HUES48 (cell line): ENCODE data around the gene UNC93A.

Source experiments
- H3K27ac ChIP-seq: one replicate; pipeline ENCODE4 v1.7.0; 2013; ENCODE audit warnings: low read depth, low read length, inconsistent platforms
- H3K27me3 ChIP-seq: 2 replicates; pipeline ENCODE4 v1.6.1; 2013; ENCODE audit warnings: mild to moderate bottlenecking, low read length; ENCODE audit not compliant: control insufficient read depth, insufficient read depth
- H3K36me3 ChIP-seq: 2 replicates; pipeline ENCODE4 v1.6.1; 2013; ENCODE audit warnings: low read length; ENCODE audit not compliant: control insufficient read depth, insufficient read depth
- H3K4me1 ChIP-seq: 2 replicates; pipeline ENCODE4 v1.6.1; 2013; ENCODE audit warnings: mild to moderate bottlenecking, low read length; ENCODE audit not compliant: control insufficient read depth, insufficient read depth
- H3K4me3 ChIP-seq: 2 replicates; pipeline ENCODE4 v1.5.1; 2013; ENCODE audit warnings: mild to moderate bottlenecking, low read depth, low read length
- H3K9ac ChIP-seq: 2 replicates; pipeline ENCODE4 v1.6.1; 2013; ENCODE audit warnings: mild to moderate bottlenecking, low read depth, low read length, moderate library complexity
- H3K9me3 ChIP-seq: 2 replicates; pipeline ENCODE4 v1.6.1; 2013; ENCODE audit warnings: low read length; ENCODE audit not compliant: control insufficient read depth, insufficient read depth

UNC93A gene

GRCh38 chr6:167295495-167296292, 4.6 kb downstream of the UNC93A start:
- Histone ChIP-seq H3K4me1 (peaks cover 8% of the 10 kb centered on the region), H3K4me3 (no peak overlapping the region), H3K27ac (no peak overlapping the region), H3K27me3 (no peaks in the 10 kb centered on the region), H3K9ac (no peak overlapping the region), H3K36me3 (no peaks in the 10 kb centered on the region), H3K9me3 (no peaks in the 10 kb centered on the region)

GRCh38 chr6:167296293-167296690, 5.2 kb downstream of the UNC93A start:
- H3K27me3 ChIP-seq: no peaks in the 10 kb centered on the region
- H3K36me3 ChIP-seq: no peaks in the 10 kb centered on the region
- H3K4me1 ChIP-seq: peaks cover 14% of the 10 kb centered on the region
- H3K9me3 ChIP-seq: no peaks in the 10 kb centered on the region
- H3K4me3 ChIP-seq: no peak overlapping the region
- no peak overlapping the region for H3K27ac ChIP-seq
- H3K9ac ChIP-seq: no peak overlapping the region

- H3K27me3 ChIP-seq: no peaks in the 10 kb centered on the region
- H3K27ac ChIP-seq: no peak overlapping the region
- no peaks in the 10 kb centered on the region for H3K36me3 ChIP-seq
- no peak overlapping the region for H3K9ac ChIP-seq
- no peaks in the 10 kb centered on the region for H3K9me3 ChIP-seq
- H3K4me1 ChIP-seq: peaks cover 19% of the 10 kb centered on the region
- H3K4me3 ChIP-seq: no peak overlapping the region
Measured at GRCh38 chr6:167296902-167297301, 5.8 kb downstream of the UNC93A start.

- Histone ChIP-seq H3K4me1 (peaks cover 11% of the 10 kb centered on the region), H3K36me3 (no peaks in the 10 kb centered on the region), H3K27ac (no peak overlapping the region), H3K9ac (no peak overlapping the region), H3K4me3 (no peak overlapping the region), H3K27me3 (no peaks in the 10 kb centered on the region), H3K9me3 (no peaks in the 10 kb centered on the region)
Measured at GRCh38 chr6:167298127-167298526, 7.0 kb downstream of the UNC93A start.

GRCh38 chr6:167299641-167300308, 8.7 kb downstream of the UNC93A start:
- H3K36me3 ChIP-seq: no peaks in the 10 kb centered on the region
- no peaks in the 10 kb centered on the region for H3K9me3 ChIP-seq
- no peak overlapping the region for H3K9ac ChIP-seq
- no peak overlapping the region for H3K4me3 ChIP-seq
- no peak overlapping the region for H3K27ac ChIP-seq
- peaks cover 12% of the 10 kb centered on the region for H3K4me1 ChIP-seq
- H3K27me3 ChIP-seq: no peaks in the 10 kb centered on the region

- peaks cover 24% of the 10 kb centered on the region for H3K4me1 ChIP-seq
- no peaks in the 10 kb centered on the region for H3K9me3 ChIP-seq
- no peaks in the 10 kb centered on the region for H3K36me3 ChIP-seq
- H3K27ac ChIP-seq: no peak overlapping the region
- no peaks in the 10 kb centered on the region for H3K27me3 ChIP-seq
- H3K9ac ChIP-seq: no peak overlapping the region
- no peak overlapping the region for H3K4me3 ChIP-seq
Measured at GRCh38 chr6:167300902-167301777, 10.0 kb downstream of the UNC93A start.

- H3K9ac ChIP-seq: no peak overlapping the region
- H3K4me3 ChIP-seq: no peak overlapping the region
- H3K36me3 ChIP-seq: no peaks in the 10 kb centered on the region
- peaks cover 24% of the 10 kb centered on the region for H3K4me1 ChIP-seq
- H3K27me3 ChIP-seq: no peaks in the 10 kb centered on the region
- no peak overlapping the region for H3K27ac ChIP-seq
- H3K9me3 ChIP-seq: no peaks in the 10 kb centered on the region
Measured at GRCh38 chr6:167302074-167302473, 11.0 kb downstream of the UNC93A start.

- Histone ChIP-seq H3K27me3 (no peaks in the 10 kb centered on the region), H3K4me1 (peaks cover 24% of the 10 kb centered on the region), H3K9me3 (no peaks in the 10 kb centered on the region), H3K4me3 (no peak overlapping the region), H3K9ac (no peak overlapping the region), H3K27ac (no peak overlapping the region), H3K36me3 (no peaks in the 10 kb centered on the region)
Measured at GRCh38 chr6:167302796-167303195, 11.7 kb downstream of the UNC93A start.

- H3K27ac ChIP-seq: no peak overlapping the region
- H3K4me1 ChIP-seq: peaks cover 24% of the 10 kb centered on the region
- no peaks in the 10 kb centered on the region for H3K36me3 ChIP-seq
- no peaks in the 10 kb centered on the region for H3K27me3 ChIP-seq
- no peaks in the 10 kb centered on the region for H3K9me3 ChIP-seq
- no peak overlapping the region for H3K9ac ChIP-seq
- H3K4me3 ChIP-seq: no peak overlapping the region
Measured at GRCh38 chr6:167303675-167304625, 12.8 kb downstream of the UNC93A start.

- no peaks in the 10 kb centered on the region for H3K36me3 ChIP-seq
- peaks cover 24% of the 10 kb centered on the region for H3K4me1 ChIP-seq
- no peak overlapping the region for H3K4me3 ChIP-seq
- H3K27ac ChIP-seq: no peak overlapping the region
- no peaks in the 10 kb centered on the region for H3K27me3 ChIP-seq
- no peaks in the 10 kb centered on the region for H3K9me3 ChIP-seq
- H3K9ac ChIP-seq: no peak overlapping the region
Measured at GRCh38 chr6:167304912-167305311, 13.8 kb downstream of the UNC93A start.
